Mesothelial cell of epicardium (in vitro differentiated cells): ENCODE measurements around the gene CAMKMT. TPM values are rescaled to one million over a fixed set of nuclear protein-coding genes. Genes with fewer than 3 reads are reported as not detected.

ENCODE experiments used
- DNase-seq, 2 experiments: peaks; one replicate each; pipeline ENCODE4 v3.0.0; 2021; ENCODE audit warnings: low spot score in 2 of 2; ENCODE audit not compliant: unreplicated experiment in 2 of 2
- H3K27ac Mint-ChIP-seq: 2 replicates; pipeline ENCODE4 v1.8.0; 2021; ENCODE audit warnings: mixed read lengths
- H3K27me3 Mint-ChIP-seq: 2 replicates; pipeline ENCODE4 v1.8.0; 2021; ENCODE audit warnings: low read depth, mixed read lengths
- H3K36me3 Mint-ChIP-seq: 2 replicates; pipeline ENCODE4 v1.8.0; 2021; ENCODE audit warnings: mixed read lengths
- H3K4me1 Mint-ChIP-seq: 2 replicates; pipeline ENCODE4 v1.8.0; 2021; ENCODE audit warnings: mixed read lengths
- H3K4me3 Mint-ChIP-seq: 2 replicates; pipeline ENCODE4 v1.8.0; 2021; ENCODE audit warnings: mild to moderate bottlenecking, moderate library complexity, mixed read lengths
- H3K9me3 Mint-ChIP-seq: 2 replicates; pipeline ENCODE4 v1.8.0; 2021; ENCODE audit warnings: mixed read lengths
- CTCF ChIP-seq: fragments of 200-600 bp; sonication (generic); IDR thresholded peaks from one replicate; pipeline ENCODE4 v1.5.0; 2021; ENCODE audit warnings: antibody characterized with exemption; ENCODE audit not compliant: unreplicated experiment
- total RNA-seq: library from RNA; stranded (reverse); gene quantifications from 3 replicates; pipeline ENCODE4 v1.2.1, GENCODE V29; 2021

CAMKMT gene
- total RNA-seq, 1 donor from 2014 or later = 8.3 TPM

DNA sequence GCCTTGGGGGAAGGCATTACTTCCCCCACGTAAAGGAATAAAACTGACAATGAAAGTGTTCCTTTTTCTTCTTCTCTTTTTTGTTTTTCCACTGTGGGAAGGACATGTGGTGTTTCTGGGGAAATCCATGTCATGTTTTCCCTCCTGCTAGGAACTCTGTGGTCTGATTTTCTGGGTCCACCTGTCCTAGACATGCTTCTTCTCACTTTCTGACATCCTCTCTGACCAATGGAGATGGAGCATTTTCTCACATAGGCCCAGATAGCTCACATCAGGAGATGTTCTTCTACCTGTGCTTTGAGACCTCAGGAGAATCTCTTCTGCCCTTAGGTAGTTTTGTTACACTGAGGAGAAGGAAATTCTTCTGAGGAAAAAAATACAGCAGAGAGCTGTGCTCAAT lies 327.8 kb downstream of the CAMKMT start:
- H3K36me3 Mint-ChIP-seq = no peaks in the 10 kb centered on the region
- H3K27ac Mint-ChIP-seq = no peak overlapping the region
- no peaks in the 10 kb centered on the region for H3K9me3 Mint-ChIP-seq
- TF ChIP-seq CTCF = no peak
- DNase-seq = no peak
- no peaks in the 10 kb centered on the region for H3K27me3 Mint-ChIP-seq
- no peaks in the 10 kb centered on the region for H3K4me1 Mint-ChIP-seq
- no peak overlapping the region for H3K4me3 Mint-ChIP-seq

GRCh38 chr2:44691174-44691785 lies 329.5 kb downstream of the CAMKMT start:
- Mint-ChIP-seq H3K4me1 (no peaks in the 10 kb centered on the region), H3K4me3 (no peak overlapping the region), H3K36me3 (no peaks in the 10 kb centered on the region), H3K27me3 (peaks cover 2% of the 10 kb centered on the region), H3K27ac (no peak overlapping the region), H3K9me3 (no peaks in the 10 kb centered on the region)
- TF ChIP-seq CTCF = no peak
- no peak for DNase-seq

DNA sequence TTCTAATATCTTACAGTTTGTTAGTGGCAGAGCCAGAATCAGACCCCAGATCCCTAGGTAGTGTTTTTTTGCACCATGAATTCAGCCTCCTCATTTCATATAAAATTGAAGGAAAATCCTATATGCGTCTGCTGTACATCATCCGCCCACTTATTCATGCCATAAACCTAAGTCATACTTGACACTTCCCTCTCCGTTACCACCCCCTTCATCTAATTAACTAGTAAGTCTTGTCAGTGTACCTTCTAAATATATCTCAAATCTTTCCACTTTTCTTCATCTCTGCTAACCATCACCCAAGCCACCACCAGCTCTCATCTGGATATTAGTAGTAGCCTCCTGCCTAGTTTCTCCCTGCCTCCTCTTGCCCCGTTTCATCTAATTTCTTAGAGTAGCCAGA lies 331.1 kb downstream of the CAMKMT start:
- no peak for TF ChIP-seq CTCF
- Mint-ChIP-seq H3K36me3 (no peaks in the 10 kb centered on the region), H3K27me3 (peaks cover 10% of the 10 kb centered on the region), H3K9me3 (no peaks in the 10 kb centered on the region), H3K4me1 (no peaks in the 10 kb centered on the region), H3K4me3 (no peak overlapping the region), H3K27ac (no peak overlapping the region)
- no peak for DNase-seq

DNA sequence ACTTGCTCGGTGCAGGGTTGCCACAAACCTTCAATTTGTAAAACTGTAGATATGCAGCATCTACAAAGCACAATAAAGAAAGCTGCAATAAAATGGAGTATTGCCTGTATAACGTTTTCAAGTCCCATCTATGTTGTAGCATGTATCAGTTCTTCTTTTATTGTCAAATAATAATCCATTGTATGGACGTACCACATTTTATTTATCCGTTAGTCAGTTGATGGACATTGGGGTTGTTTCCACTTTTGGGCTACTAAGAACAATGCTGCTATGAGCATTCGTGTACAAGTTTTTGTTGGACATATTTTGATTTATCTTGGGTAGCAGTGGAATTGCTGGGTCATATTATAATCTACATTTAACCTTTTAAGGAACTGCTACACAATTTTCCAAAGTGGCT lies 339.1 kb downstream of the CAMKMT start:
- Mint-ChIP-seq H3K9me3 (peaks cover 3% of the 10 kb centered on the region), H3K4me1 (no peaks in the 10 kb centered on the region), H3K27ac (no peak overlapping the region), H3K4me3 (no peak overlapping the region), H3K27me3 (peaks cover 15% of the 10 kb centered on the region), H3K36me3 (no peaks in the 10 kb centered on the region)
- DNase-seq = no peak
- no peak for TF ChIP-seq CTCF

GRCh38 chr2:44705356-44705755 lies 343.6 kb downstream of the CAMKMT start:
- Mint-ChIP-seq H3K4me1 (peaks cover 8% of the 10 kb centered on the region), H3K27ac (no peak overlapping the region), H3K4me3 (no peak overlapping the region), H3K9me3 (peaks cover 3% of the 10 kb centered on the region), H3K27me3 (peaks cover 3% of the 10 kb centered on the region), H3K36me3 (no peaks in the 10 kb centered on the region)
- TF ChIP-seq CTCF = no peak
- DNase-seq = no peak
